ENCODE measurements around the gene HS1BP3. TPM values are rescaled to one million over a fixed set of nuclear protein-coding genes. Genes with fewer than 3 reads are reported as not detected.

The HS1BP3 gene
- total and polyA plus RNA-seq, 2 experiments from 2014 or later = 13.5 to 20.3 TPM

DNA sequence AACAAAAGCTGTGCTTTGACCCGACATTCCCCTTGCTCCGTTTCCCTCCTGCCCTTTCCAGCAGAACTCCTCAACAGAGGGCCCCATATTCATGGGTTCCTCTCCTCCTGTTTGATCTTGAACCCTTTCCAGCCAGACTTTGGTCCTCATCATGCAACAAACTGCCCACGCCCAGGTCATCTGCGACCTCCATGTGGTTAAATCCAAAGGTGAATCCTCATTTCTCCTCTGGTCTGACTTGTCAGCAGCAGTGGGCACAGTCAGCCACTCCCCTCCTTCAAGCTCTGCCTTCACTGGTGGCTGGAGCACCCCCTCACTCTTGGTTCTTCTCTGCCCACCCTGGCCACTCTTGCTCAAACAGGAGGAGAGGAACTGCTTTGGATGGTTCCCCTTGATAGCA, 2.7 kb downstream of the HS1BP3 start:
- no peak overlapping the region for H3K27ac ChIP-seq
- no peaks in the 10 kb centered on the region for H3K9me3 ChIP-seq (ENCODE audit: low read depth)
- H3K36me3 ChIP-seq = no peaks in the 10 kb centered on the region
- H3K27me3 ChIP-seq = no peaks in the 10 kb centered on the region
- no peaks in the 10 kb centered on the region for H3K4me1 ChIP-seq (ENCODE audit: low read depth)
- H3K4me3 ChIP-seq = no peak overlapping the region
- TF ChIP-seq, protein P1, sequence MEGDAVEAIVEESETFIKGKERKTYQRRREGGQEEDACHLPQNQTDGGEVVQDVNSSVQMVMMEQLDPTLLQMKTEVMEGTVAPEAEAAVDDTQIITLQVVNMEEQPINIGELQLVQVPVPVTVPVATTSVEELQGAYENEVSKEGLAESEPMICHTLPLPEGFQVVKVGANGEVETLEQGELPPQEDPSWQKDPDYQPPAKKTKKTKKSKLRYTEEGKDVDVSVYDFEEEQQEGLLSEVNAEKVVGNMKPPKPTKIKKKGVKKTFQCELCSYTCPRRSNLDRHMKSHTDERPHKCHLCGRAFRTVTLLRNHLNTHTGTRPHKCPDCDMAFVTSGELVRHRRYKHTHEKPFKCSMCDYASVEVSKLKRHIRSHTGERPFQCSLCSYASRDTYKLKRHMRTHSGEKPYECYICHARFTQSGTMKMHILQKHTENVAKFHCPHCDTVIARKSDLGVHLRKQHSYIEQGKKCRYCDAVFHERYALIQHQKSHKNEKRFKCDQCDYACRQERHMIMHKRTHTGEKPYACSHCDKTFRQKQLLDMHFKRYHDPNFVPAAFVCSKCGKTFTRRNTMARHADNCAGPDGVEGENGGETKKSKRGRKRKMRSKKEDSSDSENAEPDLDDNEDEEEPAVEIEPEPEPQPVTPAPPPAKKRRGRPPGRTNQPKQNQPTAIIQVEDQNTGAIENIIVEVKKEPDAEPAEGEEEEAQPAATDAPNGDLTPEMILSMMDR (IDR thresholded peaks at IDR 0.05; ENCODE audit: low read depth, low read length) = no peak
- DNase-seq (ENCODE audit: low read depth in 1 of 2, low spot score in 1 of 2) = no peak

DNA sequence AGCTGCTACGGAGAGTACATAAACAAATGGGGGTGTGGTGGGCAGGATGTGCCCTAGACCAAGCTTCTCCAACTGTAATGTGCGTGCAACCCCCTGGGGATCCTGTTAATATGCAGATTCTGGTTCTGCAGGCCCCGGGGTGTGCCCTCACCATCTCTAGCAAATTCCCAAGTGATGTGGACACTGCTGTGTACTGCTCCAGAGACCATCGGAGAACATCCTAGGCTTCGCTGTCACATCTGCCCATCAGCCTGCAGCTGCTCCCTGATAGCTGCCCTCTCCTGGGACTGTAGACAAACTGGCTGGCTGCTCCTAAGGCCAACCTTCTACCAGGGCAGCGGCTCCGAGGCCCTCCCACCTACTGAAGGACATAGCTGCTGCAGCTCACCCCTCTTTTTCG, 3.2 kb downstream of the HS1BP3 start:
- TF ChIP-seq, protein P1 (IDR thresholded peaks at IDR 0.05; ENCODE audit: low read depth, low read length) = no peak
- Histone ChIP-seq H3K9me3 (ENCODE audit: low read depth) (no peaks in the 10 kb centered on the region), H3K27me3 (no peaks in the 10 kb centered on the region), H3K4me1 (ENCODE audit: low read depth) (no peaks in the 10 kb centered on the region), H3K36me3 (no peaks in the 10 kb centered on the region), H3K27ac (no peak overlapping the region), H3K4me3 (no peak overlapping the region)
- no peak for DNase-seq (ENCODE audit: low read depth in 1 of 2, low spot score in 1 of 2)

DNA sequence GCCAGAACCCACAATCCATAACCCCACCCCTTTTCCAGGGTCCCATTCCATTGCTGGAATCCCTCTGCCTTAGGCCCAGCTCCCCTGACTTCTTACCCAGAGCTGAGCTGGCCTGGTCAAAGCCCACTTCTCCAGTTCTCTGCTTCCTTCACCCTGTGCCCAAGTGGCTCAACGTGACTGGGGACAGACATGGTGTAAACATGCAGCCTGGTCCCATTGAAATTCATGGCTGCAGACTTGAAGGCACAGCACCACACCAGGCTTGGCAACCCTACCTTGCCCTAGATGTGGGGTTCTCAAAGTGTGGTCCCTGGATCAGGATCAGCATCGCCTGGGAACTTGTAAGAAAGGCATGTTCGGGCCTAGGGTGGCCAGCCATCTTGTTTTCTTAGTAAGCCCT, 3.7 kb downstream of the HS1BP3 start:
- no peak overlapping the region for H3K27ac ChIP-seq
- H3K27me3 ChIP-seq = no peaks in the 10 kb centered on the region
- TF ChIP-seq, protein P1 (IDR thresholded peaks at IDR 0.05; ENCODE audit: low read depth, low read length) = no peak
- no peaks in the 10 kb centered on the region for H3K4me1 ChIP-seq (ENCODE audit: low read depth)
- DNase-seq (ENCODE audit: low read depth in 1 of 2, low spot score in 1 of 2) = no peak
- no peaks in the 10 kb centered on the region for H3K36me3 ChIP-seq
- no peaks in the 10 kb centered on the region for H3K9me3 ChIP-seq (ENCODE audit: low read depth)
- no peak overlapping the region for H3K4me3 ChIP-seq

DNA sequence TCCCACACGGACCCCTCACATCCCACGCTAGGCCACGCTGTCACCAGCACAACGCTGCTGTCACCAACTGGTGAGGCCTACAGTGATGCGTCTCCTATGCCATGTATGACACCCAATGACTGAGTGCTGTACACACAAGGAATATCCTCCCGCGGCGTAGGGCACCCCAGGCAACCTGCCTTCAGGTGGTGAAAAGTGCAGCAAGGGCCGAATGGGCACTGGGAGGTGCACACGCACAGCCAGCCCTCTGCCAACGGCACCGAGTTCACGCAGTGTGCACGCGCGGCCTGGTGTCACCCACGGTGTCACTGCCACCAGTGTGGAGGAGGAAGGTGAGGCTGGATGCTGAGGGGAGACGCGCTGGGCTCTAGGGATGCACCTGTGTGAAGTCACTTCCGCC, 4.5 kb downstream of the HS1BP3 start:
- H3K27ac ChIP-seq = no peak overlapping the region
- H3K4me3 ChIP-seq = no peak overlapping the region
- no peak for DNase-seq (ENCODE audit: low read depth in 1 of 2, low spot score in 1 of 2)
- TF ChIP-seq, protein P1 (IDR thresholded peaks at IDR 0.05; ENCODE audit: low read depth, low read length) = no peak
- H3K4me1 ChIP-seq (ENCODE audit: low read depth) = no peaks in the 10 kb centered on the region
- H3K36me3 ChIP-seq = no peaks in the 10 kb centered on the region
- H3K27me3 ChIP-seq = no peaks in the 10 kb centered on the region
- no peaks in the 10 kb centered on the region for H3K9me3 ChIP-seq (ENCODE audit: low read depth)

DNA sequence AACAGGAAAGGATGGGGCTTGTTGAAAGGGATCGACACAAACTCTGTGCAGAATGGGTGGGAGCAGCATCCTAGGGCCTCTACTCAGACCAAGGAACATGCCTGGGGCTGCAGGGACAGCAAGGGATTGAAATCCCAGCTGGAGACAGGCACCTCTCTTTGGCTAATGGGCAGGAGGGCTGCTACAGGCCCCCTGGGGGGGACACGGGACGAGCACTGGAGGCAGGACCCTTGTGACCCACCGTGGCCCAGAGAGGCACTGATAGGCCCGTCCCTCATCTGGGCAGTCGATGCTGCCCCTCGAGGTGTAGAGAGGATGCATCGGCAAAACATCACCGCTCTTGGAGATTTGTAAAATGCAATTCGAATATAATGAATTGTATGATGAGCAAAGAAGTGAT, 5.1 kb downstream of the HS1BP3 start:
- no peak for DNase-seq (ENCODE audit: low read depth in 1 of 2, low spot score in 1 of 2)
- TF ChIP-seq, protein P1 (IDR thresholded peaks at IDR 0.05; ENCODE audit: low read depth, low read length) = no peak

DNA sequence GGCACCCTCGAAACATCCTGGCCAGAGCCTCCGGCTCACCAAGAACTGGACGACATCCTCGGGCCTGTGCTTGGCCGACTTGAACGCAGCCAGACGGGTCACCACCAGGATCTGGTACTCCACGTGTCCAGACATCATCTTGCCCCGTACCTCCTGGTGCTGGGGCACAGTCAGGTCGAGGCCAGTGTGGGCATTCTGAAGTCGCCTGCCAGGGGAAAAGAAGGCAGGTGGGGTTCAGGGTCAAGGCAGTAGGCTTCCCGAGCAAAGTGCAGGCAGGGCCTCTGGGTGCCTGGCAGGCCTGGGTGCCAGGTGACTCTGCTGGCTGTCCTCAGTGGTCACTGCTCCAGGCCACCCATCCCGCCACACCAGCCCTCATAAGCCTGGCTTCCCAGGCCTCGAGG, 5.6 kb downstream of the HS1BP3 start:
- Histone ChIP-seq H3K36me3 (no peaks in the 10 kb centered on the region), H3K27ac (no peak overlapping the region), H3K27me3 (no peaks in the 10 kb centered on the region), H3K4me3 (no peak overlapping the region), H3K9me3 (ENCODE audit: low read depth) (no peaks in the 10 kb centered on the region), H3K4me1 (ENCODE audit: low read depth) (no peaks in the 10 kb centered on the region)
- TF ChIP-seq, protein P1 (IDR thresholded peaks at IDR 0.05; ENCODE audit: low read depth, low read length) = no peak
- no peak for DNase-seq (ENCODE audit: low read depth in 1 of 2, low spot score in 1 of 2)

More for the DNA sequence above, 5.1 kb downstream of the HS1BP3 start:
- H3K9me3 ChIP-seq (ENCODE audit: low read depth) = no peaks in the 10 kb centered on the region
- H3K4me1 ChIP-seq (ENCODE audit: low read depth) = no peaks in the 10 kb centered on the region
- no peaks in the 10 kb centered on the region for H3K36me3 ChIP-seq
- no peak overlapping the region for H3K27ac ChIP-seq
- H3K27me3 ChIP-seq = no peaks in the 10 kb centered on the region
- no peak overlapping the region for H3K4me3 ChIP-seq
